Adrenal gland (tissue), 5 donors: ENCODE results near the gene XYLT1.

Experiments
- POLR2A ChIP-seq, 2 donors: fragments of 450-650 bp; IDR thresholded peaks; one replicate each; pipeline ENCODE4 v1.6.1; 2017; ENCODE audit warnings: antibody characterized with exemption in 2 of 2, mild to moderate bottlenecking in 2 of 2, moderate library complexity in 1 of 2
- TF ChIP-seq, protein P1 (sequence below), 6 experiments: fragments of 450-650 bp in 4 of 6; fragments of 200-600 bp in 2 of 6; sonication (generic) in 1 of 6; IDR thresholded peaks; 1 replicate in 5 of 6; 2 replicates in 1 of 6; pipeline versions ENCODE4 v1.5.1 to v1.8.0; 2016 to 2021; ENCODE audit warnings: antibody characterized with exemption in 6 of 6, mild to moderate bottlenecking in 2 of 6, moderate library complexity in 1 of 6
- donor health status: DM: no; HTN: no; CAD: no.

DNA sequence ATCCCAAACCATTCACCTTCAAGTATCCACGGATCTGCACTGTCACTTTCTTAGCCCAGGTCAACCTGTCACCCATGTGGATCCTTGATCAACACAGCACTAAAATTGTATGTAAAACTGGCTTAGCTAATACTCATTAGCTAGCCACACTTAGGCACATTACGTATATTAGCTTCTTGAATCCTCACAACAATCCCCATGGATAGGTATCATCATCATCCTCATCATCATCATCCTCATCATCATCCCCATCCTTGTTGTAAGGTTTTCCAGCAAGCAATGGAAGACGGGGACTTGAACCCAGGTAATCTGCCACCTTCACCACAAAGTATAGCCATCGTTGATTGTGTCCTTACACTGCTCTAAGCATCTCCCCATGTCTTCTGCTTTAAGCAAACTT, 184.3 kb downstream of the XYLT1 start:
- TF ChIP-seq, protein P1, sequence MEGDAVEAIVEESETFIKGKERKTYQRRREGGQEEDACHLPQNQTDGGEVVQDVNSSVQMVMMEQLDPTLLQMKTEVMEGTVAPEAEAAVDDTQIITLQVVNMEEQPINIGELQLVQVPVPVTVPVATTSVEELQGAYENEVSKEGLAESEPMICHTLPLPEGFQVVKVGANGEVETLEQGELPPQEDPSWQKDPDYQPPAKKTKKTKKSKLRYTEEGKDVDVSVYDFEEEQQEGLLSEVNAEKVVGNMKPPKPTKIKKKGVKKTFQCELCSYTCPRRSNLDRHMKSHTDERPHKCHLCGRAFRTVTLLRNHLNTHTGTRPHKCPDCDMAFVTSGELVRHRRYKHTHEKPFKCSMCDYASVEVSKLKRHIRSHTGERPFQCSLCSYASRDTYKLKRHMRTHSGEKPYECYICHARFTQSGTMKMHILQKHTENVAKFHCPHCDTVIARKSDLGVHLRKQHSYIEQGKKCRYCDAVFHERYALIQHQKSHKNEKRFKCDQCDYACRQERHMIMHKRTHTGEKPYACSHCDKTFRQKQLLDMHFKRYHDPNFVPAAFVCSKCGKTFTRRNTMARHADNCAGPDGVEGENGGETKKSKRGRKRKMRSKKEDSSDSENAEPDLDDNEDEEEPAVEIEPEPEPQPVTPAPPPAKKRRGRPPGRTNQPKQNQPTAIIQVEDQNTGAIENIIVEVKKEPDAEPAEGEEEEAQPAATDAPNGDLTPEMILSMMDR (IDR thresholded peaks at IDR 0.05) = no peak
- no peak for TF ChIP-seq POLR2A (IDR thresholded peaks at IDR 0.05)
